Gastrocnemius medialis (tissue), 4 donors: Measurements from ENCODE around the gene CCDC106.

Experiments
- CTCF ChIP-seq, 5 experiments: fragments of 450-650 bp in 3 of 5; fragments of 200-600 bp in 2 of 5; sonication (generic) in 2 of 5; IDR thresholded peaks in 4 of 5; conservative IDR thresholded peaks in 1 of 5; 1 replicate in 4 of 5; 2 replicates in 1 of 5; pipeline ENCODE4 v1.5.1; 2016 to 2019; ENCODE audit warnings: antibody characterized with exemption in 5 of 5, mild to moderate bottlenecking in 3 of 5, moderate library complexity in 3 of 5
- POLR2A ChIP-seq, 2 donors: fragments of 450-650 bp; IDR thresholded peaks; one replicate each; pipeline ENCODE4 v1.6.1; 2017; ENCODE audit warnings: antibody characterized with exemption in 2 of 2, mild to moderate bottlenecking in 2 of 2, moderate library complexity in 2 of 2

- TF ChIP-seq CTCF (IDR thresholded peaks at IDR 0.05 in 4 of 5, conservative IDR thresholded peaks at IDR 0.05 in 1 of 5), result no peak
- TF ChIP-seq POLR2A (IDR thresholded peaks at IDR 0.05), result no peak
These were observed 19.5 kb downstream of the CCDC106 start for GRCh38 chr19:55667511-55667910.
